IPS-NIHi11 (cell line): ENCODE data around the gene CYLD.

ENCODE experiments used
- DNase-seq: peaks from one replicate; pipeline ENCODE4 v3.0.0; 2012; ENCODE audit warnings: mixed read lengths, low spot score

CYLD gene

DNA sequence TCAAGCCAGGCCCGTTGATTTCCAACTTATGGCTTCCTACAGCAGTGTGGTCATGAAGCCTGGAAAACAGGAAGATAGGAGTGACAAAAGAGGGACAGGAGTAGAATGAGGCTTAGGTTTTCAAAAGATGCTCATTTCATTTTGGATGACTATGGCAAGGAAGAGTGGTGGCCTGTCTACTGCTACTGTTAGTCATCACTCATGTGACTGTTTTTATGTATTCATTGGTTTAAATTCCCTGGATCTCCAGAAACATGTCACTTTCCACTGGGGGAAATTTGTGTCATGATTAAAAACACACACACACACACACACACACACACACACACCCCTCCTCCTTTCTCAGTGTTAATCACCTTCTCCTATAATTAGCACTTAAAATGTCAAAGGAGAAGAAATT lies 1.1 kb upstream of the CYLD start:
- no peak for DNase-seq

- no peak for DNase-seq
Observed at GRCh38 chr16:50741225-50741780, 583 bp upstream of the CYLD start.

- peak; percentile 33 for DNase-seq
Observed at GRCh38 chr16:50742576-50743200, 802 bp downstream of the CYLD start.

DNA sequence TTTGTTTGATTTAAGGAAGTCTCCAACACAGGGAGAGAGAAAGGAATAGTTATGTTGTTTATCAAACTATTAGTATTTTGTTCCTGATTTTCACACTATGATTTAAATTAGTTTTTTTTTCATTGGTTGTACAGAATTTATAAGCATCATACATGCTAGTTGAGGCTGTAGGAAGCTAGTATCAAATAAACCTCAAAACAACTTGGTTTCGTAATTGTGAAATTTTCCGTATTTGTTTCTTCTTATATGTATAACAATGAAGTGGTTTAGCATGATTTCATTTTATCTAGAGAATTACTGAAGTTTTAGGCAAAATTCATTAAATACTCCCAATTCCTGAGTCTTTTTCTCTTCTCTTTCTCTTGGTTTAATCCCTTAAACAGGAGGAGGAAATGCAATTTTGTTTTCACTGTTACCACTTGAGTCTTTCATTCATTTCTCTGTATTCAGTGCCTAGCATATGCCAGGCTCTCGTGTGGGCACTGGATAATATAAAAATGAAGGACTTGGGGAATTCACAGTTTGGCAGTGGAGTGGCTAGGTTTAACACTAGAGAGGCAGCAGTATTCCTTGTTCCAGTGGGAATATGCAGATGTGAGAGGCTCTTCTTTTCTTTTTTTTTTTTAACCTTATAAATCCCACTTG lies 1.8 kb downstream of the CYLD start:
- DNase-seq = no peak

- no peak for DNase-seq
Observed at GRCh38 chr16:50744881-50745280, 3.0 kb downstream of the CYLD start.

DNA sequence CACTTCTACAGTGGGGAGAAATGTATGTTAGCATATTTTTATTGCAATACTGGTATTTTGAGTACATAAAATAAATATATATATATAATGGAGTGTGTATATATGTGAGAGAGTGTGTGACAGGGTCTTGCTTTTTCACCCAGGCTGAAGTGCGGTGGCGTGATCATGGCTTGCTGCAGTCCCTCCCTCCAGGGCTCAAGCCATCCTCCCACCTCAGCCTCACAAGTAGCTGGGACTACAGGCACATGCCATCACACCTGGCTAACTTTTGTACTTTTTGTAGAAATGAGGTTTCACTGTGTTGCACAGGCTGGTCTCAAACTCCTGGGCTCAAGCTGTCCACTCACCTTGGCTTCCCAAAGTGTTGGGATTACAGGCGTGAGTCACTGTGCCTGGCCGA lies 4.1 kb downstream of the CYLD start:
- DNase-seq = no peak

GRCh38 chr16:50747207-50747956 lies 5.5 kb downstream of the CYLD start:
- DNase-seq = no peak

- no peak for DNase-seq
Observed at GRCh38 chr16:50751528-50751927, 9.6 kb downstream of the CYLD start.

DNA sequence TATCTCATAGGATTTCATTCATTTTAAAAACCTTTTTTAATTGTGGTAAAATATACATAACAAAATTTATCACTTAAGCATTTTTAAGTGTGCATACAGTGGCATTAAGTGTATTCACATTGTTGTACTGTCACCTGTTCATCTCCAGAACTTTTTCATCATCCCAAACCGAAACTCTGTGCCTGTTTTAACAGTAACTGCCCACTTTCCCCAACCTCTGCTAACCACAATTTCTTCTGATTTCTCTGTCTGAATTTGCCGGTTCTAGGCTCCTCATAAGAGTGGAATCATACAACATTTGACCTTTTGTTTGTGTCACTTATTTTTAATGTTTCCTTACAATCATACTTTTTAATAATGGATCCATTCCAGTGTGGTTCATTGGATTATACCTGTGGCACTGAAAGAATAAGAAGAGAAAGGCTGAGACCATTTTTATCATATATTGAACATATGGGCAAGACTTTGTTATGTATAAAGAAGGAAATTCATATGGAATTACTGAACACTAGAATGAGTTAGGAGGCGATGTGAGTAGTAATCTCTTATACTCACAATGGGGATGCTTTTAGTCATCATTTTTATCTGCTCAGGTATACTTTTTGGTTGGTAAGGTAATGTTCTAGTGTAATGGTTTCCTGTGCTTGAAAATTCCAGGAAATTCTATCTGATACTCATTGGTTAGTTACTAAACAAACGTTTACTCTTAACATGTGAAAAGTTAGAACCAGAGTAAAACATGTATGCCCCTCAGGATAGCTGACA lies 10.8 kb downstream of the CYLD start:
- DNase-seq = no peak

DNA sequence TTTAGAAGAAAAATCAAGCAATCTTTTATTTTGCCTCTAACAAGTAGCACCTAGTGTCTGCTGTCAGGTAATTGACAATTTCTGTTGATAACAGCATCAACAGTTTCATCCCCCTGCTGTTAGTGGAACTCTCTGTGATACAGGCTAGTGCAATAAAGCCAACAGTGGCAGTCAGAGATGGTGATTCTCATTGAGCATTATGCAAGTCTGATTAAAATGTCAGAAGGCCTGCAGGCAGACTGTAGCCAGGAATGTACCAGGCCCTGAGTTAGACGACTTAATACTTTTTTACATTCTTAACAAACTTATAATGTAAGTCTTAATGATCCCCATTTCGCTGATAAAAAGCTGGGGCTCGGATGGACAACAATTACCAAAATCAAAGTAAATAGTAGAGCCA lies 14.6 kb downstream of the CYLD start:
- DNase-seq = no peak

- no peak for DNase-seq
Observed at GRCh38 chr16:50761267-50761666, 19.4 kb downstream of the CYLD start.

DNA sequence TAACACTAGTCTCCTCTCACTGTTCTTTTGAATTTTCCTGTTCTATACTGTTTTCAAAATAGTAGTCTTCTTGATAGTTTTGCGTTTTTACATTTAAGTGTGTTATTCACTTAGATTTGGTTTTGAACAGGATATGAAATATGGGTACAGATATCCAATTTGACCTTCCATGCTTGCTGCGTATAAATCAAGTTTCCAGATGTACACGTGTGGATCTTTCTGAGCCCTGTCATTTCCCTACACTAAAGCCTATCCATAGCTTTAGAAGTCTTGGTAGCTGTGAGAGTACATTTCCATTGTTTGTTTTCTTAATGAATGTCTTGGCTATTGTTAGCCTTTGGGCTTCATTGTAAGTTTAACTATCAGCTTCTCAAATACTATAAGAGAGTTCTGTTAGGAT lies 20.4 kb downstream of the CYLD start:
- DNase-seq = no peak

DNA sequence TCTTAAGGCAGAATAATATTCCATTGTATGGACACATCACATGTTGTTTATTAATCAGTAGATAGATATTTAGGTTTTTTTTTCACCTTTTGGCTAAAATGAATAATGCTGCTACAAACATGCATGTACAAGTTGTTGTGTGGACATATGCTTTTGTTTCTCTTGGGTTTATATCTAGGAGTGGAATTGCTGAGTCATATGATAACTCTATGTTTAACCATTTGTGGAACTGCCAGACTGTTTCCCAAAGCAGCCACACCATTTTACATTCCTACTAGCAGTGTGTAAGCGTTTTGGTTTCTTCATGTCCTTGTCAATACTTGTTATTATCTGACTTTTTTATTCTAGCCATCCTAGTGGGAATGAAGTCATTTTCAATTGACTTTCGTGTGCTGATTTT lies 21.3 kb downstream of the CYLD start:
- no peak for DNase-seq

DNA sequence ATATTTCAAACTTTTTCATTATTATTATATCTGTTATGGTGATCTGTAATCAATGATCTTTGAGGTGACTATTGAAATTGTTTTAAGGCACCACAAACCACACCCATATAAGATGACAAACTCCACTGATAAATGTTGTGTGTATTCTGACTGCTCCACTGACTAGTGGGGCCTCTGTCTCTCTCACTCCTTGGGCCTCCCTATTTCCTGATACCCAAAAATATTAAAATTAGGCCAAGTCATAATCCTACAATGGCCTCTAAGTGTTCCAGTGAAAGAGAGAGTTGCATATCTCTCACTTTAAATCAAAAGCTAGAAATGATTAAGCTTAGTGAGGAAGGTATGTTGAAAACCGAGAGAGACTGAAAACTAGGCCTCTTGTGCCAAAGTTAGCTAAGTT lies 23.4 kb downstream of the CYLD start:
- no peak for DNase-seq

DNA sequence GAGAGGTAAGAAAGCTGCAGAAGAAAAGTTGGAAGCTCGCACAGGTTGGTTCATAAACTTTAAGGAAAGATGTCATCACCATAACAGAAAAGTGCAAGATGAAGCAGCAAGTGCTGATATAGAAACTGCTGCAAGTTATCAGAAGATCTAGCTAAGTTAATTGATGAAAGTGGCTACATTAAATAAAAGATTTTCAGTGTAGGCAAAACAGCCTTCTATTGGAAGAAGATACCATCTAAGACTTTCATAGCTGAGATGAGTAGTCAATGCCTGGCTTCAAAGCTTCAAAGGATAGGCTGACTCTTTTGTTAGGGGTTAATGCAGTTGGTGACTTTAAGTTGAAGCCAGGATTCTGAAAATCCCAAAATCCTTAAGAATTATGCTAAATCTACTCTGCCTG lies 24.0 kb downstream of the CYLD start:
- DNase-seq = no peak

GRCh38 chr16:50767197-50767596 lies 25.3 kb downstream of the CYLD start:
- no peak for DNase-seq

- no peak for DNase-seq
Observed at GRCh38 chr16:50771366-50771765, 29.5 kb downstream of the CYLD start.

- DNase-seq = no peak
Observed at GRCh38 chr16:50774405-50774804, 32.5 kb downstream of the CYLD start.

DNA sequence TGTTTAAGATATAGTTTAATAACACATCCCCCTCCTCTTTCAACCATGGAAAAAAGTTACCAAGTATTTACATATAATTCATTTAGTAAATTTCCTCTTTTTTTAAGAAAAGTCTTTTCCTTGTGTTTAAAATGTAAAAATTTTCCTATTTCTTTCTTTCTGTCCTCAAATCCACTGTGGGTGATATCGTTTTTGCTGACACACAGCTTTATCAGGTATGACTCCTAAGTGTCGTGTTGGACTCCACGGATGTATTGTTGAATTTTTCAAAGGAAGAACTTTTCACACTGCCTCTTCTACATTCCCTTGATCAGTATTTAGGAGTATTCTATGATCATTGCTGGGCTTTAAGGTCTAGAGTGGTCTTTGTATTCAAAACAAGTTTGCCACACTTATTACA lies 33.1 kb downstream of the CYLD start:
- no peak for DNase-seq

DNA sequence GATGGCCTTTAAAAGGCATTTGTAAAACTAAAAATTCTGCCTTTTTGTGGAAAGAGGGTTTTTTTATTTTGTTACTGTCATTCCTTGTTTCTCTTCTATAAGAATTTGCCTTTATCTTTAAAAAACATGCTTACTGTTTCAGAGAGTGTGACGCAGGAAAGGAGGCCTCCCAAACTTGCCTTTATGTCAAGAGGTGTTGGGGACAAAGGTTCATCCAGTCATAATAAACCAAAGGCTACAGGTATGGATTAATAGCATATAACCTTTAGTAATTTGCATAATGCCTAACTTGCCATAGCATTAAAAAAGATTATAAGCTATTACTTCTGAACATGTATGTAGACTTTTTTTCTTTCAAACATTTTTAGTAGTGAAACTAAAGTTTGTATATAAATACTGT lies 34.2 kb downstream of the CYLD start:
- DNase-seq = no peak

GRCh38 chr16:50778284-50779163 lies 36.6 kb downstream of the CYLD start:
- no peak for DNase-seq
